ENCODE data around the gene ARHGAP28. TPM values are rescaled to one million over a fixed set of nuclear protein-coding genes. Genes with fewer than 3 reads are reported as not detected.

The ARHGAP28 gene
- polyA plus RNA-seq, 1 of the 3 experiments (the other 2 are of a cell fraction): 0.99 TPM

DNA sequence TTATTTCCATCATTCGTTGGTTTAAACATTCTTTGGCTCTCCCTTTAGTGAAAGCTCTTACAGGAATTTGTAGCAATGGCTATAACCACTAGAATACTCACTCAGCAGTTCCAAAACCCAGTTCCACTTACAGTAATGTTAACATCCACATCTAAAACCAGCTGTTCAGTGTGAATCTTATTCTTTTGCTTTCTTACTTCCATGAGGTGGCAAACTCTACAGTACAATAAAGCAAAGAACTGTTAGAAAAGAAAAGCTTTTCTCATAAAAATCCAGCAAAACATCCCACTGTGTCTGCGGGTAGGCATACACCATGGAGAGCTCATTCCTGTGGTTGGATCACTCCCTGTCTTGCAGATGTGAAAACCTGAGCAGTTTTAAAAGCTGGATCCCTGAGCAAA, 147.1 kb downstream of the ARHGAP28 start:
- no peaks in the 10 kb centered on the region for H3F3A ChIP-seq (replicated peaks; ENCODE audit: insufficient read depth)
- no peak overlapping the region for H3K27ac ChIP-seq (ENCODE audit: low read depth in 2 of 2, low read length in 1 of 2)
- H3K9ac ChIP-seq: no peak overlapping the region
- no peak overlapping the region for H3K4me3 ChIP-seq (ENCODE audit: low read depth in 2 of 2, low read length in 1 of 2)
- no peaks in the 10 kb centered on the region for H3K27me3 ChIP-seq (ENCODE audit: insufficient read depth)
- WGBS (ENCODE audit: low lambda C conversion rate): 44% methylated on average over 2 of the region's 2 CpGs
- no peak for TF ChIP-seq ELF1 (IDR thresholded peaks at IDR 0.05)
- TF ChIP-seq, protein P1, sequence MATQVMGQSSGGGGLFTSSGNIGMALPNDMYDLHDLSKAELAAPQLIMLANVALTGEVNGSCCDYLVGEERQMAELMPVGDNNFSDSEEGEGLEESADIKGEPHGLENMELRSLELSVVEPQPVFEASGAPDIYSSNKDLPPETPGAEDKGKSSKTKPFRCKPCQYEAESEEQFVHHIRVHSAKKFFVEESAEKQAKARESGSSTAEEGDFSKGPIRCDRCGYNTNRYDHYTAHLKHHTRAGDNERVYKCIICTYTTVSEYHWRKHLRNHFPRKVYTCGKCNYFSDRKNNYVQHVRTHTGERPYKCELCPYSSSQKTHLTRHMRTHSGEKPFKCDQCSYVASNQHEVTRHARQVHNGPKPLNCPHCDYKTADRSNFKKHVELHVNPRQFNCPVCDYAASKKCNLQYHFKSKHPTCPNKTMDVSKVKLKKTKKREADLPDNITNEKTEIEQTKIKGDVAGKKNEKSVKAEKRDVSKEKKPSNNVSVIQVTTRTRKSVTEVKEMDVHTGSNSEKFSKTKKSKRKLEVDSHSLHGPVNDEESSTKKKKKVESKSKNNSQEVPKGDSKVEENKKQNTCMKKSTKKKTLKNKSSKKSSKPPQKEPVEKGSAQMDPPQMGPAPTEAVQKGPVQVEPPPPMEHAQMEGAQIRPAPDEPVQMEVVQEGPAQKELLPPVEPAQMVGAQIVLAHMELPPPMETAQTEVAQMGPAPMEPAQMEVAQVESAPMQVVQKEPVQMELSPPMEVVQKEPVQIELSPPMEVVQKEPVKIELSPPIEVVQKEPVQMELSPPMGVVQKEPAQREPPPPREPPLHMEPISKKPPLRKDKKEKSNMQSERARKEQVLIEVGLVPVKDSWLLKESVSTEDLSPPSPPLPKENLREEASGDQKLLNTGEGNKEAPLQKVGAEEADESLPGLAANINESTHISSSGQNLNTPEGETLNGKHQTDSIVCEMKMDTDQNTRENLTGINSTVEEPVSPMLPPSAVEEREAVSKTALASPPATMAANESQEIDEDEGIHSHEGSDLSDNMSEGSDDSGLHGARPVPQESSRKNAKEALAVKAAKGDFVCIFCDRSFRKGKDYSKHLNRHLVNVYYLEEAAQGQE (IDR thresholded peaks at IDR 0.05; ENCODE audit: low read depth, low read length): peak; percentile 68; the same call in 1 of the 2 replicates
- H3K4me2 ChIP-seq: no peak overlapping the region
- H4K20me1 ChIP-seq (ENCODE audit: insufficient read depth): no peaks in the 10 kb centered on the region
- ChIA-PET POLR2A (no interaction called here), CTCF (interaction anchor here (0.6 to 1.2 kb wide), 5 partner anchors 9 to 335 kb away, joined by 3 to 4 read pairs (median 3); no protein-coding TSS in a partner anchor)
- H2AFZ ChIP-seq (ENCODE audit: low read depth): no peak overlapping the region
- H3K4me1 ChIP-seq (ENCODE audit: control insufficient read depth in 1 of 2, insufficient read depth in 2 of 2, low read depth in 1 of 2, low read length in 1 of 2): peaks cover 0 to 12% of the 10 kb centered on the region in 2 experiments; a peak in 2 of 4 replicates
- DNase-seq: no peak
- H3K9me2 ChIP-seq: no peaks in the 10 kb centered on the region
- no peaks in the 10 kb centered on the region for H3K36me3 ChIP-seq (replicated peaks in 1 of 2; ENCODE audit: control insufficient read depth in 1 of 2, insufficient read depth in 2 of 2, low read length in 1 of 2)
- no peaks in the 10 kb centered on the region for H3K79me2 ChIP-seq (ENCODE audit: insufficient read depth)
- H3K9me3 ChIP-seq: no peaks in the 10 kb centered on the region

DNA sequence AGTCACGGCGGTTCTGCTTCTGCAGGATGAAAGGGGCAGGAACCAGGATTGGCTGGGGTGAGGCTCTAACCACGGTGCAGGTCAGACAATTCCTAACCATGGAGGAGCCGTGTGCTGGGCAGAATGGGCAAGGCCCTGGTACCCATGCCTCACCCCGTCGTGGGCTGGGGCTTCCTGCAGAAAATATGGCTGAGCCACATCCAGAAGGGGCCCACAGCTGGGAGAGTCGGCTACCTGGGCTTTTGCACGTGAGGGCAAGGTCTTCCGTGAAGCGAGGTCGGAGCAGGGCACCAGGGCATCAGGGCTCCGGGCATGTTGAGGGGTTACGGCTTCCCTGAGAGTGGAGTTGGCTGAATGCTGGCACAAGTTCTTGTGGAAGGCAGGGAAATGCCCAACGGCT, 147.8 kb downstream of the ARHGAP28 start:
- ChIA-PET CTCF (interaction anchor here (0.6 to 1.2 kb wide), 5 partner anchors 8 to 335 kb away, joined by 3 to 4 read pairs (median 3); no protein-coding TSS in a partner anchor), POLR2A (no interaction called here)
- no peak overlapping the region for H3K4me2 ChIP-seq
- no peak overlapping the region for H3K9ac ChIP-seq
- TF ChIP-seq FOXM1 (IDR thresholded peaks at IDR 0.05; ENCODE audit: low read depth) (no peak), NRF1 (IDR thresholded peaks at IDR 0.05; ENCODE audit: low read depth, low read length) (no peak), RAD21 (IDR thresholded peaks at IDR 0.05; ENCODE audit: low read length) (no peak), TEAD4 (IDR thresholded peaks at IDR 0.05; ENCODE audit: borderline replicate concordance, insufficient read depth) (no peak), POLR2AphosphoS5 (IDR thresholded peaks at IDR 0.05; ENCODE audit: low read depth, low read length) (no peak), FOSL2 (IDR thresholded peaks at IDR 0.05; ENCODE audit: borderline replicate concordance, low read depth) (no peak), FOXJ3 (CRISPR knock-in tag; IDR thresholded peaks at IDR 0.05) (no peak), GATA2 (CRISPR knock-in tag; IDR thresholded peaks at IDR 0.05) (no peak), SMC3 (IDR thresholded peaks at IDR 0.05; ENCODE audit: low read depth, low read length) (no peak), MEF2A (IDR thresholded peaks at IDR 0.05; ENCODE audit: borderline replicate concordance, low read depth) (no peak), ELF1 (IDR thresholded peaks at IDR 0.05) (no peak)
- TF ChIP-seq, protein P2, sequence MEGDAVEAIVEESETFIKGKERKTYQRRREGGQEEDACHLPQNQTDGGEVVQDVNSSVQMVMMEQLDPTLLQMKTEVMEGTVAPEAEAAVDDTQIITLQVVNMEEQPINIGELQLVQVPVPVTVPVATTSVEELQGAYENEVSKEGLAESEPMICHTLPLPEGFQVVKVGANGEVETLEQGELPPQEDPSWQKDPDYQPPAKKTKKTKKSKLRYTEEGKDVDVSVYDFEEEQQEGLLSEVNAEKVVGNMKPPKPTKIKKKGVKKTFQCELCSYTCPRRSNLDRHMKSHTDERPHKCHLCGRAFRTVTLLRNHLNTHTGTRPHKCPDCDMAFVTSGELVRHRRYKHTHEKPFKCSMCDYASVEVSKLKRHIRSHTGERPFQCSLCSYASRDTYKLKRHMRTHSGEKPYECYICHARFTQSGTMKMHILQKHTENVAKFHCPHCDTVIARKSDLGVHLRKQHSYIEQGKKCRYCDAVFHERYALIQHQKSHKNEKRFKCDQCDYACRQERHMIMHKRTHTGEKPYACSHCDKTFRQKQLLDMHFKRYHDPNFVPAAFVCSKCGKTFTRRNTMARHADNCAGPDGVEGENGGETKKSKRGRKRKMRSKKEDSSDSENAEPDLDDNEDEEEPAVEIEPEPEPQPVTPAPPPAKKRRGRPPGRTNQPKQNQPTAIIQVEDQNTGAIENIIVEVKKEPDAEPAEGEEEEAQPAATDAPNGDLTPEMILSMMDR (IDR thresholded peaks at IDR 0.05): no peak
- TF ChIP-seq, protein P3, sequence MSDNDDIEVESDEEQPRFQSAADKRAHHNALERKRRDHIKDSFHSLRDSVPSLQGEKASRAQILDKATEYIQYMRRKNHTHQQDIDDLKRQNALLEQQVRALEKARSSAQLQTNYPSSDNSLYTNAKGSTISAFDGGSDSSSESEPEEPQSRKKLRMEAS (IDR thresholded peaks at IDR 0.05; ENCODE audit: low read depth): no peak
- TF ChIP-seq, protein P4, sequence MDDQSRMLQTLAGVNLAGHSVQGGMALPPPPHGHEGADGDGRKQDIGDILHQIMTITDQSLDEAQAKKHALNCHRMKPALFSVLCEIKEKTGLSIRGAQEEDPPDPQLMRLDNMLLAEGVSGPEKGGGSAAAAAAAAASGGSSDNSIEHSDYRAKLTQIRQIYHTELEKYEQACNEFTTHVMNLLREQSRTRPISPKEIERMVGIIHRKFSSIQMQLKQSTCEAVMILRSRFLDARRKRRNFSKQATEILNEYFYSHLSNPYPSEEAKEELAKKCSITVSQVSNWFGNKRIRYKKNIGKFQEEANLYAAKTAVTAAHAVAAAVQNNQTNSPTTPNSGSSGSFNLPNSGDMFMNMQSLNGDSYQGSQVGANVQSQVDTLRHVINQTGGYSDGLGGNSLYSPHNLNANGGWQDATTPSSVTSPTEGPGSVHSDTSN (IDR thresholded peaks at IDR 0.05): no peak
- TF ChIP-seq, protein P5, sequence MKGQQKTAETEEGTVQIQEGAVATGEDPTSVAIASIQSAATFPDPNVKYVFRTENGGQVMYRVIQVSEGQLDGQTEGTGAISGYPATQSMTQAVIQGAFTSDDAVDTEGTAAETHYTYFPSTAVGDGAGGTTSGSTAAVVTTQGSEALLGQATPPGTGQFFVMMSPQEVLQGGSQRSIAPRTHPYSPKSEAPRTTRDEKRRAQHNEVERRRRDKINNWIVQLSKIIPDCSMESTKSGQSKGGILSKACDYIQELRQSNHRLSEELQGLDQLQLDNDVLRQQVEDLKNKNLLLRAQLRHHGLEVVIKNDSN (IDR thresholded peaks at IDR 0.05; ENCODE audit: borderline replicate concordance, low read depth): no peak
- TF ChIP-seq, protein P6, sequence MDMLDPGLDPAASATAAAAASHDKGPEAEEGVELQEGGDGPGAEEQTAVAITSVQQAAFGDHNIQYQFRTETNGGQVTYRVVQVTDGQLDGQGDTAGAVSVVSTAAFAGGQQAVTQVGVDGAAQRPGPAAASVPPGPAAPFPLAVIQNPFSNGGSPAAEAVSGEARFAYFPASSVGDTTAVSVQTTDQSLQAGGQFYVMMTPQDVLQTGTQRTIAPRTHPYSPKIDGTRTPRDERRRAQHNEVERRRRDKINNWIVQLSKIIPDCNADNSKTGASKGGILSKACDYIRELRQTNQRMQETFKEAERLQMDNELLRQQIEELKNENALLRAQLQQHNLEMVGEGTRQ (IDR thresholded peaks at IDR 0.05; ENCODE audit: borderline replicate concordance, low read depth, low read length): no peak
- 83% methylated on average over 13 of the region's 14 CpGs for WGBS (ENCODE audit: low lambda C conversion rate)
- H2AFZ ChIP-seq (ENCODE audit: low read depth): no peak overlapping the region
- H4K20me1 ChIP-seq (ENCODE audit: insufficient read depth): no peaks in the 10 kb centered on the region
- no peak for DNase-seq
- no peaks in the 10 kb centered on the region for H3K79me2 ChIP-seq (ENCODE audit: insufficient read depth)
- H3K9me2 ChIP-seq: no peaks in the 10 kb centered on the region
- H3K27ac ChIP-seq (ENCODE audit: low read depth in 2 of 2, low read length in 1 of 2): no peak overlapping the region
- no peaks in the 10 kb centered on the region for H3K9me3 ChIP-seq
- no peaks in the 10 kb centered on the region for H3K36me3 ChIP-seq (replicated peaks in 1 of 2; ENCODE audit: control insufficient read depth in 1 of 2, insufficient read depth in 2 of 2, low read length in 1 of 2)
- H3K27me3 ChIP-seq (ENCODE audit: insufficient read depth): no peaks in the 10 kb centered on the region
- H3K4me3 ChIP-seq (ENCODE audit: low read depth in 2 of 2, low read length in 1 of 2): no peak overlapping the region
- no peaks in the 10 kb centered on the region for H3F3A ChIP-seq (replicated peaks; ENCODE audit: insufficient read depth)
- peaks cover 0 to 12% of the 10 kb centered on the region in 2 experiments; a peak in 2 of 4 replicates for H3K4me1 ChIP-seq (ENCODE audit: control insufficient read depth in 1 of 2, insufficient read depth in 2 of 2, low read depth in 1 of 2, low read length in 1 of 2)
